ENCODE results near the gene NT5C1A. TPM values are rescaled to one million over a fixed set of nuclear protein-coding genes. Genes with fewer than 3 reads are reported as not detected.

The NT5C1A gene
- not detected in 2 replicates for total RNA-seq

DNA sequence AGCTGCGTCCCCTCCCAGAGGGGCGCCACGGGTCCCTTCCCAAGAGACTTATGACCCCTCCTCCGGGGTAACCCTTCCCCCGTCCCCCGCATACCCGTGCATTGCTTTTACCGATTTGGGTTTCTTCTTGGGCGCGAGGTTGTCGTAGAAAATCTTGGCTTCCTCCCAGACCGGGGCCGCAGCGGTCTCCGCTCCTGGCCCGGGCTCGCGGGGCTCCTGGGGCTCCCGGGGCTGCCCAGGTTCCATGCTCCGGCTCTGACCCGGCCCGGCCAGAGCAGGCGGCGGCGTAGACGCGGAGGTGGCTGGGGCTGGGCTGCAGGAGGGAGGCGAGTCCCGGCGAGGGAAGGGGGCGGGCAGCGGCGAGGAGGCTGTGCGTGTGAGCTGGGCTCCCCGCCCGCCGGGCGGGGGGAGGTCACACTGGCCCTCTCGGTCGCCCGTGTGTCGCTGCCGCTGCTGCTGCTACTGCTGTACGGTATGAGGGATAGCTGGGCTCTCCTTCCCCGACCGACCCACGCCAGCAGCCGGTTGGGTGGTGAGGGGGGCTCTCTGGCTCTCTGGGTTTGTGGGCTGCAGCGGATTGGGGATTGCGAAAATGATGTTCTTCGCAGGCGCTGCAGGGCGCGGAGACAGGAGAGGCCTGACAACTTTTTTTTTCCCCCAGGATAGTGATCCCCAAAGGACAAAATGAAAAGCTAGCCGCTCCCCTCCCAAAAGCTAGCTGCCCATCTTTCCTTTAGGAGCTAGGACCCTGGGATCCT, at the start of gene NT5C1A:
NT5C1A (minus strand) TSS at position 315 of the 758 bp plus-strand sequence; CDS start at position 246, 69 bp downstream.
- peak within 1 kb of the TSS; percentile 18 for H3K4me3 ChIP-seq (ENCODE audit: low read depth, low read length)
- no peaks in the 10 kb centered on the region for H3K36me3 ChIP-seq (ENCODE audit: control insufficient read depth, insufficient read depth, low read length)
- DNase-seq (ENCODE audit: low read depth) = no peak
- peaks cover 53% of the 10 kb centered on the region for H3K27me3 ChIP-seq (ENCODE audit: control insufficient read depth, insufficient read depth, low read length)
- TF ChIP-seq CTCF (IDR thresholded peaks at IDR 0.05; ENCODE audit: insufficient read depth, low read length, poor library complexity, severe bottlenecking) = no peak

GRCh38 chr1:39721664-39722063, 49.8 kb upstream of the NT5C1A start:
- no peak for TF ChIP-seq CTCF (IDR thresholded peaks at IDR 0.05; ENCODE audit: insufficient read depth, low read length, poor library complexity, severe bottlenecking)
- Histone ChIP-seq H3K4me3 (ENCODE audit: low read depth, low read length) (no peak overlapping the region), H3K27me3 (ENCODE audit: control insufficient read depth, insufficient read depth, low read length) (peaks cover 11% of the 10 kb centered on the region), H3K36me3 (ENCODE audit: control insufficient read depth, insufficient read depth, low read length) (no peaks in the 10 kb centered on the region)
- DNase-seq (ENCODE audit: low read depth) = no peak

GRCh38 chr1:39720094-39720999, 48.4 kb upstream of the NT5C1A start:
- H3K27me3 ChIP-seq (ENCODE audit: control insufficient read depth, insufficient read depth, low read length) = peaks cover 11% of the 10 kb centered on the region
- no peaks in the 10 kb centered on the region for H3K36me3 ChIP-seq (ENCODE audit: control insufficient read depth, insufficient read depth, low read length)
- H3K4me3 ChIP-seq (ENCODE audit: low read depth, low read length) = no peak overlapping the region
- peak; percentile 37 for TF ChIP-seq CTCF (IDR thresholded peaks at IDR 0.05; ENCODE audit: insufficient read depth, low read length, poor library complexity, severe bottlenecking)
- no peak for DNase-seq (ENCODE audit: low read depth)

DNA sequence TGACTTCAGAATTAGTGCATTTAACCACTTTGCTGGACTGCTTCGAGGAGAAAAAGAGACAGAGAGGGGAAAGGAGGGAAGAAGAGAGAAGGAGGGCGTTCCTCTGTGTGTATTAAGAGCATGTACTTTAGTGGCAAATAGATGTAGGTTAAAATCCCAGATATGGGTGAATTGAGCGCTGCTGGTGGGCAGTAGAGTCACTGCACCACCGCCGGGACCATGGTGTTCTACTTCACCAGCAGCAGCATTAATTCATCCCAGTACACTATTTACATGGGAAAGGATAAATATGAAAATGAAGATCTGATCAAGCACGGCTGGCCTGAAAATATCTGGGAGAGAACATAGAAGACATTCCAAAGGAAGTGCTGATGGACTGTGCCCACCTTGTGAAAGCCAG, 45.9 kb upstream of the NT5C1A start:
- no peak for DNase-seq (ENCODE audit: low read depth)
- Histone ChIP-seq H3K4me3 (ENCODE audit: low read depth, low read length) (no peak overlapping the region), H3K27me3 (ENCODE audit: control insufficient read depth, insufficient read depth, low read length) (peaks cover 13% of the 10 kb centered on the region), H3K36me3 (ENCODE audit: control insufficient read depth, insufficient read depth, low read length) (no peaks in the 10 kb centered on the region)
- no peak for TF ChIP-seq CTCF (IDR thresholded peaks at IDR 0.05; ENCODE audit: insufficient read depth, low read length, poor library complexity, severe bottlenecking)

DNA sequence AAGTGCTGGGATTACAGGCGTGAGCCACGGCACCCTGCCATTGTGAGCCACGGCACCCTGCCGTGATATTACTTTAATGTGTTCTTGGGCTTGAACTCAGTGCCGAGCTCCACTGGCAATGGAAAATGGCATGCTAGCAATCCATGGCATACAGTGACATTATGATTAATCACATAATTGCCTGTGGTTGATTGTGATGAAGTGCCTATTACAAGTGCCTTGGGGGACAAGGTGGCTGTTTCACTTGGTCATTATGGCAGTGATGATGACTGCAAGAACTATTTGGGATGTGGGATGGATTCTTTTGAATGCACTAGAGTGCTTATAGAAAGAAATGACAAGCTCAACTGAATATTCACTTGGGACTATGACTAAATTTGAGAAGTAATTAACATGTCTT, 41.6 kb upstream of the NT5C1A start:
- no peaks in the 10 kb centered on the region for H3K36me3 ChIP-seq (ENCODE audit: control insufficient read depth, insufficient read depth, low read length)
- peaks cover 13% of the 10 kb centered on the region for H3K27me3 ChIP-seq (ENCODE audit: control insufficient read depth, insufficient read depth, low read length)
- TF ChIP-seq CTCF (IDR thresholded peaks at IDR 0.05; ENCODE audit: insufficient read depth, low read length, poor library complexity, severe bottlenecking) = no peak
- no peak for DNase-seq (ENCODE audit: low read depth)
- no peak overlapping the region for H3K4me3 ChIP-seq (ENCODE audit: low read depth, low read length)
